ENCODE measurements around the gene MAD2L1BP.

DNA sequence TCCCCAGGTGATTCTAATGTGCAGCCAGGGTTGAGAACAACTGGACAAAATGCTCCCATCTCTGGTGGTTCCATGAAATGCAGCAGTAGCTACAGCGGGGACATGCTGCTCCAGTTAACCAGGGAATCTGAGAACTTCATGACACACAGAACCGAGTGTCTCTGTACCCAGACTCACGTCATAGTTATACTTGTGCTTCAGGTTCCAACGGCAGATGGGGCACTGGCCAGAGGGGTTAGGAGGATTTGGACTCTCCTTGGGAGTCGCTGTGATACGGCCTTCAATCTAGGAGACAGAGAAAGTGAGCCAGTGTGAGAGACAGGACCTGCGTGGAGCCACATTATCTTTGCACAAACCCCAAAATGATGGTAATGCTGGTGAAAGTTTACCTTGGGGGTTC, 42.7 kb downstream of the MAD2L1BP start:
- TF ChIP-seq, protein P1, sequence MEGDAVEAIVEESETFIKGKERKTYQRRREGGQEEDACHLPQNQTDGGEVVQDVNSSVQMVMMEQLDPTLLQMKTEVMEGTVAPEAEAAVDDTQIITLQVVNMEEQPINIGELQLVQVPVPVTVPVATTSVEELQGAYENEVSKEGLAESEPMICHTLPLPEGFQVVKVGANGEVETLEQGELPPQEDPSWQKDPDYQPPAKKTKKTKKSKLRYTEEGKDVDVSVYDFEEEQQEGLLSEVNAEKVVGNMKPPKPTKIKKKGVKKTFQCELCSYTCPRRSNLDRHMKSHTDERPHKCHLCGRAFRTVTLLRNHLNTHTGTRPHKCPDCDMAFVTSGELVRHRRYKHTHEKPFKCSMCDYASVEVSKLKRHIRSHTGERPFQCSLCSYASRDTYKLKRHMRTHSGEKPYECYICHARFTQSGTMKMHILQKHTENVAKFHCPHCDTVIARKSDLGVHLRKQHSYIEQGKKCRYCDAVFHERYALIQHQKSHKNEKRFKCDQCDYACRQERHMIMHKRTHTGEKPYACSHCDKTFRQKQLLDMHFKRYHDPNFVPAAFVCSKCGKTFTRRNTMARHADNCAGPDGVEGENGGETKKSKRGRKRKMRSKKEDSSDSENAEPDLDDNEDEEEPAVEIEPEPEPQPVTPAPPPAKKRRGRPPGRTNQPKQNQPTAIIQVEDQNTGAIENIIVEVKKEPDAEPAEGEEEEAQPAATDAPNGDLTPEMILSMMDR (conservative IDR thresholded peaks at IDR 0.05; ENCODE audit: low read depth, low read length) = no peak
- no peak for TF ChIP-seq EZH2 (IDR thresholded peaks at IDR 0.05; ENCODE audit: borderline replicate concordance, low read depth, low read length, poor library complexity, severe bottlenecking)
